Vagina (tissue), 2 donors: Measurements from ENCODE around the gene ILK. TPM values are rescaled to one million over a fixed set of nuclear protein-coding genes. Genes with fewer than 3 reads are reported as not detected.
A peak's percentile ranks its signal among the peaks of the same experiment; 100 is the strongest.

Experiments
- DNase-seq, 2 donors: peaks; one replicate each; pipeline ENCODE4 v3.0.0-alpha.2; 2017; ENCODE audit errors: extremely low spot score in 2 of 2
- H3K27ac ChIP-seq: fragments of 200-600 bp; sonication (generic); one replicate; pipeline ENCODE4 v1.5.1; 2019
- H3K27me3 ChIP-seq: fragments of 200-600 bp; sonication (generic); one replicate; pipeline ENCODE4 v1.5.1; 2019
- H3K36me3 ChIP-seq, 2 donors: fragments of 200-600 bp; sonication (generic); one replicate each; pipeline ENCODE4 v1.5.1; 2017 to 2019
- H3K4me1 ChIP-seq: fragments of 200-600 bp; sonication (generic); one replicate; pipeline ENCODE4 v1.5.1; 2019
- H3K4me3 ChIP-seq, 2 donors: fragments of 200-600 bp; sonication (generic); 1 replicate in 1 of 2; 2 replicates in 1 of 2; pipeline ENCODE4 v1.5.1; 2016 to 2019
- H3K9me3 ChIP-seq: fragments of 200-600 bp; sonication (generic); one replicate; pipeline ENCODE4 v1.5.1; 2019
- POLR2A ChIP-seq, 2 donors: fragments of 450-650 bp; IDR thresholded peaks; one replicate each; pipeline ENCODE4 v1.6.1; 2017; ENCODE audit warnings: antibody characterized with exemption in 2 of 2, mild to moderate bottlenecking in 2 of 2, moderate library complexity in 2 of 2
- POLR2AphosphoS5 ChIP-seq, 2 donors: sonication (generic); formaldehyde crosslinking; IDR thresholded peaks; one replicate each; pipeline ENCODE4 v1.9.0; 2017; ENCODE audit warnings: antibody characterized with exemption in 2 of 2, mild to moderate bottlenecking in 2 of 2, low read depth in 1 of 2; ENCODE audit not compliant: insufficient read depth in 1 of 2
- intact Hi-C: fragments of 100-400 bp; cut with DNase I; formaldehyde crosslinking; loops from one replicate; pipeline ENCODE4 v1.15.1; 2023
- total RNA-seq: library from RNA; depleted of rRNA; stranded (reverse); fragments of >200 nt; gene quantifications from one replicate; pipeline ENCODE4 v1.2.3, GENCODE V29; 2016
- TF ChIP-seq, protein P1 (sequence below), 3 experiments: fragments of 450-650 bp in 2 of 3; fragments of 200-600 bp in 1 of 3; sonication (generic) in 1 of 3; IDR thresholded peaks; one replicate each; pipeline ENCODE4 v1.5.1; 2017 to 2019; ENCODE audit warnings: antibody characterized with exemption in 3 of 3, mild to moderate bottlenecking in 2 of 3, moderate library complexity in 2 of 3

The ILK gene
- total RNA-seq, result 149 TPM

DNA sequence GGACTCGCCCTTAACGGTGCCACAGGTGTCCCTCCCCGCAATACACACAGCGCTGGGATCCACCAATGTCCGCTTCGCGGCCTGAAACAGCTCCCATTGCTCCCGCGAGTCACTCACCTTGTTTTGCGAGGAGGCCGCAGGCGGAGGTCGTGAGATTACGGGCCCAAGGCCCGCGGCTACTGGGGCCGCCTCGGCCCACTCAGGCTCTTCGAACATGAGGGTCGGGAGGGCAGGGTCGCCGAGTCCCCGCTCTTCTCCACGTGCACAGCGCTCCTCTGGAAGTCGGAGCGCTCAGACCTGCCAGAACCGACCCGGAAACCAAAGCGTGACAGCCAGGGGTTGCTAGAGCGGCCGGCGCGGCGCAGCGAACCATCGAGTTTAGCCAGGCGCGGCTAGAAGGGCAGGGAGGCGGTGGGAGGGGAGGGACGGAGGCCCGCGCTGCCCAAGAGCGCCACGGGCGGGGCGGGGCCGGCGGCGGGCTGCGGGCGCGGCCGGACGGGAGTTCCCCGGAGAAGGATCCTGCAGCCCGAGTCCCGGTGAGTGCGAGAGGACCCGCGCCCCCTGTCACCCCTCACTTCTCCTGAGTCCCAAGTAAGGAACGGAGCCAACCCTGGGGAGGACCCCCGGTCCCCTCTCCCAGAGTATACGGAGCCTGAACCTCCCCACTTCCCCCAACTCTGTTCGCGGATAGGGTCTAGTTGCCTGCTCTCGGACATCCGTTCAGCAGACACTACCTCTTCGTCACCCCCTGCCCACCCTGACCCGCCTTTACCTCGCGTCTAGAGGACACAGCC is at the start of gene ILK, which contains the start of gene RRP8:
TSS of gene ILK (plus strand) at position 488 of the 794 bp plus-strand sequence. CDS start 498 bp downstream, outside the sequence.
TSS of gene RRP8 (minus strand) at position 330 of the 794 bp plus-strand sequence. CDS start at position 216, 114 bp downstream.
- H3K4me1 ChIP-seq, result peaks cover 61% of the 10 kb centered on the region
- no peaks in the 10 kb centered on the region for H3K27me3 ChIP-seq
- TF ChIP-seq, protein P1, sequence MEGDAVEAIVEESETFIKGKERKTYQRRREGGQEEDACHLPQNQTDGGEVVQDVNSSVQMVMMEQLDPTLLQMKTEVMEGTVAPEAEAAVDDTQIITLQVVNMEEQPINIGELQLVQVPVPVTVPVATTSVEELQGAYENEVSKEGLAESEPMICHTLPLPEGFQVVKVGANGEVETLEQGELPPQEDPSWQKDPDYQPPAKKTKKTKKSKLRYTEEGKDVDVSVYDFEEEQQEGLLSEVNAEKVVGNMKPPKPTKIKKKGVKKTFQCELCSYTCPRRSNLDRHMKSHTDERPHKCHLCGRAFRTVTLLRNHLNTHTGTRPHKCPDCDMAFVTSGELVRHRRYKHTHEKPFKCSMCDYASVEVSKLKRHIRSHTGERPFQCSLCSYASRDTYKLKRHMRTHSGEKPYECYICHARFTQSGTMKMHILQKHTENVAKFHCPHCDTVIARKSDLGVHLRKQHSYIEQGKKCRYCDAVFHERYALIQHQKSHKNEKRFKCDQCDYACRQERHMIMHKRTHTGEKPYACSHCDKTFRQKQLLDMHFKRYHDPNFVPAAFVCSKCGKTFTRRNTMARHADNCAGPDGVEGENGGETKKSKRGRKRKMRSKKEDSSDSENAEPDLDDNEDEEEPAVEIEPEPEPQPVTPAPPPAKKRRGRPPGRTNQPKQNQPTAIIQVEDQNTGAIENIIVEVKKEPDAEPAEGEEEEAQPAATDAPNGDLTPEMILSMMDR (IDR thresholded peaks at IDR 0.05), result no peak
- peak in 1 of 2 donors; percentile 91 for TF ChIP-seq POLR2A (IDR thresholded peaks at IDR 0.05)
- peak; percentile 80 to 86 for TF ChIP-seq POLR2AphosphoS5 (IDR thresholded peaks at IDR 0.05; ENCODE audit: insufficient read depth in 1 of 2, low read depth in 1 of 2)
- no peaks in the 10 kb centered on the region for H3K9me3 ChIP-seq
- intact Hi-C loops, result loop anchor here (5.0 to 10.0 kb wide), 2 partner anchors 51 to 79 kb away; partner anchors contain the start of genes DCHS1 and MRPL17
- H3K27ac ChIP-seq, result peak within 1 kb of the TSS; percentile 87
- H3K36me3 ChIP-seq, result peaks cover 0 to 37% of the 10 kb centered on the region in 2 donors
- H3K4me3 ChIP-seq, result peak within 1 kb of the TSS; percentile 62 to 85
- peak; percentile 93 to 96 for DNase-seq

DNA sequence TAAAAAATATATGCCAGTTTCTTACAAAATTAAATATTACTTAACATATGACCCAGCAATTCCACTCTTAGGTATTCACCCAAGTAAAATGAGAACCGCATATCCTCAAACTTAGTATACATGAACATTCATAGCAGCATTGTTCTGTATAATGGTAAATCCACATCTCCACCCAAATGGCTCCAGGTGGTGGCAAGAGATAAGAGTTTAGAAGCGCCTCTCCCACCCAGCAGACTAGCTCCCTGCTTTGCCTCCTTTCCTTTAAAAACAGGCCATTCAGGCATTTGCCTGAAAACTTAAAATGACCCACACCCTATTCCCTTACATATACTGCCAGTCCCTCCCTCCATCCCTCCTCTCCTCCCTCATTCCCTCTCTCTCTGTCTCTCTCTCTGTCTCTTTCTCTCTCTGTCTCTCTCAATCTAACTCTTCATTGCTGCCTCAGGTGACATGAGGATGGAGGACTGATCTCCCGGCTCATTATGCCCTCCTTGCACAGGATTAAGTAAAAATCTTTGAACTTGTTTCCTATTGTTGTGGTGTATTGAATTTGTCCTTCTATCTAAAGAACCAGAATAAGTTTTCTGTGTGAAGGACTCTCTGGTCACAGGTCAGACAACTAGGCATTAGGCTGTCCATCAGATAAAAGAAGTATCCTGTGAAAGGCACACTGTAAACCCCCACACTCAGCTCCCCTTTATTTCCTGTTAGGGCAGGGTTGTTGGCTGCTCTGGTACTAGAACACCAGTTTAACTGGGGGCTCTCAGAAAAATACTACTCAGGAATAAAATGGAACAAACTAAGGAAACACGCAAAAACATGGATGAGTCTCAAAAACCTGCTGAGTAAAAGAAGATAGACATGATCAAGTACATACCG is 48.5 kb upstream of the ILK start:
- TF ChIP-seq, protein P1 (IDR thresholded peaks at IDR 0.05), result no peak
- TF ChIP-seq POLR2AphosphoS5 (IDR thresholded peaks at IDR 0.05; ENCODE audit: insufficient read depth in 1 of 2, low read depth in 1 of 2) (no peak), POLR2A (IDR thresholded peaks at IDR 0.05) (no peak)
- H3K4me3 ChIP-seq, result no peak overlapping the region
- no peaks in the 10 kb centered on the region for H3K4me1 ChIP-seq
- no peak overlapping the region for H3K27ac ChIP-seq
- H3K27me3 ChIP-seq, result no peaks in the 10 kb centered on the region
- intact Hi-C loops, result no loop called here
- no peaks in the 10 kb centered on the region for H3K9me3 ChIP-seq
- no peaks in the 10 kb centered on the region for H3K36me3 ChIP-seq
- no peak for DNase-seq

DNA sequence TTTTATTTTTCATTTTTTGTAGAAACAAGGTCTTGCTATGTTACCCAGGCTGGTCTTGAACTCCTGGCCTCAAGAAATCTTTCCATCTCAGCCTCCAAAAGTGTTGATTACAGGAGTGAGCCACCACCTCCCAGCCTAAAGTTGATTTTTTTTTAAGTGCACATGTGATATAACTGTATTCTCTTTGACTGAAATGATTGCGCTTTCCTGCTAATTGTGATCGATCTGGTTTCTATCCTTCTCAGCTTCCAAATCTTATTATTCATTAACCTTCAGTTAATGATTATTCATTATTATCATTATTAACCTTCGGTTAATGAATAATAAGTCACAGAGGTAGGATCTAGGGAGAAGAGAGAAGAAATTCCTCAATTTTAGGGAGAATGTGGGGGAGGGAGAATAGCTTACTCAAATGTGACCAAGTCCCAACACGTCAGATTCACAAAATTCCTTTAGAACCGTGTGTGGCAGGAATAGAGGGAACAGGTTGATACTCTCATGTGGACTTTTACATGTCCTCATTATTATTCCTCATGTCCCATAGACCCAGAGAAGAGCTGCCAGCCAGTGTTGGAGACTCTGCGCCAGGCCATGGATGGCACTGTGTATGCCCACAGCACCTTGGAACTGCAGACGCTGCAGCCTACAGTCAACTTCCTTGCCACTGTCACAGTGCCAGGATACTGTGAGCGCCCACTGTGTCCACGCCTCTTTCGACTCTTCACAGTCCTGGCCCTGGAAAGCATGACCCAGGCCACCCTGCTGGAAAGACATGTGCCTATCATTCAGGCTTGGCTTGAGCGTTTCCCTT is 47.2 kb upstream of the ILK start:
- Histone ChIP-seq H3K9me3 (no peaks in the 10 kb centered on the region), H3K4me3 (no peak overlapping the region), H3K4me1 (no peaks in the 10 kb centered on the region), H3K27ac (no peak overlapping the region), H3K27me3 (no peaks in the 10 kb centered on the region), H3K36me3 (no peaks in the 10 kb centered on the region)
- TF ChIP-seq, protein P1 (IDR thresholded peaks at IDR 0.05), result no peak
- no peak for TF ChIP-seq POLR2A (IDR thresholded peaks at IDR 0.05)
- TF ChIP-seq POLR2AphosphoS5 (IDR thresholded peaks at IDR 0.05; ENCODE audit: insufficient read depth in 1 of 2, low read depth in 1 of 2), result no peak
- no peak for DNase-seq
- intact Hi-C loops, result no loop called here

DNA sequence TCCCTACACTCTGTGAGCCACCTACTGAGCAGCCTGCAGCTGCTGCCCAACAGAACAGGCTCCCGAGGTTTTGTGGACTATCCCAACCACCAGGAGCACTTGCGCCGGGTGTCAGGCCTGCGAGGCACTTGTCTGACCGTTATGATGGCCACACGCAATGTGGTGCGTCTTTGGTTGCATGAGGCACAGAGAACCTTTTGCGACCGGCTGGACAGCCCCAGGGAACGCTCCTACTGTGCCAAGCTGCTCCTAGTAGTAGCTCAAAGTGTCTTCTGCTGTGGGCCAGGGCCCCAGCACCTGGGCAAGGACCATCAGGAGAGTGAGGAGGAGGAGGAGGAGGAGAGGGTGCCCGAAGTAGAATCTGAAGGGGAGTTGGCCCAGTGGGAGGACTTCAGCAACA is 46.5 kb upstream of the ILK start:
- H3K9me3 ChIP-seq, result no peaks in the 10 kb centered on the region
- no peak for DNase-seq
- H3K27me3 ChIP-seq, result no peaks in the 10 kb centered on the region
- TF ChIP-seq POLR2AphosphoS5 (IDR thresholded peaks at IDR 0.05; ENCODE audit: insufficient read depth in 1 of 2, low read depth in 1 of 2), result no peak
- TF ChIP-seq, protein P1 (IDR thresholded peaks at IDR 0.05), result no peak
- TF ChIP-seq POLR2A (IDR thresholded peaks at IDR 0.05), result no peak
- H3K4me3 ChIP-seq, result no peak overlapping the region
- intact Hi-C loops, result no loop called here
- no peaks in the 10 kb centered on the region for H3K36me3 ChIP-seq
- H3K27ac ChIP-seq, result no peak overlapping the region
- no peaks in the 10 kb centered on the region for H3K4me1 ChIP-seq
